AG09309 (cell line): ENCODE results near the gene GTF3C2.

Source experiments
- DNase-seq: peaks from one replicate; pipeline ENCODE4 v3.0.0-alpha.2; 2010; ENCODE audit warnings: low read depth
- H3K4me3 ChIP-seq: 2 replicates; pipeline ENCODE4 v1.5.1; 2011; ENCODE audit warnings: mild to moderate bottlenecking, low read depth, low read length, moderate library complexity; ENCODE audit not compliant: control insufficient read depth
- CTCF ChIP-seq: IDR thresholded peaks from 2 replicates; pipeline ENCODE4 v1.5.1; 2011; ENCODE audit warnings: mild to moderate bottlenecking, low read depth, low read length, inconsistent platforms; ENCODE audit not compliant: insufficient read depth, control insufficient read depth; ENCODE audit errors: missing control alignments

Gene GTF3C2

GRCh38 chr2:27372937-27373336 lies 16.4 kb upstream of the GTF3C2 start:
- no peak overlapping the region for H3K4me3 ChIP-seq
- TF ChIP-seq CTCF: no peak
- DNase-seq: no peak

- peak overlapping the region; percentile 84 for H3K4me3 ChIP-seq
- no peak for DNase-seq
Measured at GRCh38 chr2:27370816-27371620, 14.5 kb upstream of the GTF3C2 start.

GRCh38 chr2:27370026-27370815 lies 13.7 kb upstream of the GTF3C2 start, which contains the start of the genes EIF2B4 and SNX17:
Gene EIF2B4 (minus strand): TSS chr2:27370338. CDS start chr2:27370314, 24 bp downstream.
Gene SNX17 (plus strand): TSS chr2:27370616. CDS start chr2:27370744, 128 bp downstream.
- peak; percentile 97 for DNase-seq
- H3K4me3 ChIP-seq: peak within 1 kb of the TSS; percentile 84
- peak; percentile 75 for TF ChIP-seq CTCF

More at GRCh38 chr2:27370816-27371620, 14.5 kb upstream of the GTF3C2 start:
- no peak for TF ChIP-seq CTCF

GRCh38 chr2:27369471-27370025 lies 13.0 kb upstream of the GTF3C2 start:
- no peak for TF ChIP-seq CTCF
- no peak for DNase-seq
- peak overlapping the region; percentile 67 for H3K4me3 ChIP-seq

- DNase-seq: no peak
- H3K4me3 ChIP-seq: no peak overlapping the region
- no peak for TF ChIP-seq CTCF
Measured at GRCh38 chr2:27363933-27364332, 7.4 kb upstream of the GTF3C2 start.

GRCh38 chr2:27362678-27363420 lies 6.3 kb upstream of the GTF3C2 start:
- no peak for TF ChIP-seq CTCF
- DNase-seq: no peak
- no peak overlapping the region for H3K4me3 ChIP-seq
